ENCODE measurements around the gene POTEF.
"Not testable (repeated sequence)": the region's sequence is repeated elsewhere in the genome, so short reads cannot be mapped to it uniquely, and the experiment has no call there.

- not testable (repeated sequence) for TF ChIP-seq CTCF (IDR thresholded peaks at IDR 0.05; ENCODE audit: borderline replicate concordance, extremely low read depth, low read length, poor library complexity, severe bottlenecking); EZH2 (IDR thresholded peaks at IDR 0.05; ENCODE audit: borderline replicate concordance, low read depth, low read length, severe bottlenecking)
Observed at GRCh38 chr2:130137118-130137517, 8.1 kb upstream of the POTEF start.

Data from DND-41 (cell line).